ENCODE results near the gene PDE4D.

PDE4D gene

DNA sequence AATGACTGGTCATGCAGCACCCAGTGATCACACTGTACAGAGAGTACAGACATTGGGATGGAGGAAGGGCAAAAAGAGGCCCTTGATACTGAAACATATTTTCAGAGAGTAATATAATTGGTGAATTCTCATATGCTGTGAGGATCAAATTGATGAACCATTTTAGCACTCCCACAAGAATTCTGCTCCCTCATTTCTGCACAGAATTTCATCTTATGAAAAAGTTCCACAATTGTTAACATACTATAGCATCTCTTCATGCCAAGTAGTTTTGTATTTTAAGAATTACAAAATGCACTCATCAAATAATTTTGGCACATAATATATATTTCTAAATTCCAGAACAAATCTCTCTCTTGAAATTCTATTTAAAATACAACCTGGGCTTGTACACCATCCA lies 351.2 kb downstream of the PDE4D start:
- DNase-seq, result no peak

DNA sequence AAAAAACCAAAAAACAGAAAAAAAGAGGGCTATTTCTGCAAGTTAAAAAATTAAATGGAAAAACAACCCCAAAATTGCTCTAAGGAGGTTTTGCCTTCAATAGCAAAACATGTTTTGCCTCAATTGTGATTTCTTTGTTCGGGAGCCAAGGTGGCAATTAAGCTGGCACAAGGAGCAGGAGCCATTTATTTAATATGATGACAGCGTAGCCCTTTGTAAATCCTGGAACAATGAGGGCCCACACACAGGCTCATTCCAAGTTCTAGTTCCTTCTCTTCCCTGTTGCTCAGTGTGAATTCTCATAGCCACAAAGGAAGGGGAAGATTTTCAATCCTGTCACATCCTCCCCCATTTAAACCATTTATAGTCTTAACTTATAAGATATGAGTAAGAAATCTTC lies 353.2 kb downstream of the PDE4D start:
- no peak for DNase-seq

DNA sequence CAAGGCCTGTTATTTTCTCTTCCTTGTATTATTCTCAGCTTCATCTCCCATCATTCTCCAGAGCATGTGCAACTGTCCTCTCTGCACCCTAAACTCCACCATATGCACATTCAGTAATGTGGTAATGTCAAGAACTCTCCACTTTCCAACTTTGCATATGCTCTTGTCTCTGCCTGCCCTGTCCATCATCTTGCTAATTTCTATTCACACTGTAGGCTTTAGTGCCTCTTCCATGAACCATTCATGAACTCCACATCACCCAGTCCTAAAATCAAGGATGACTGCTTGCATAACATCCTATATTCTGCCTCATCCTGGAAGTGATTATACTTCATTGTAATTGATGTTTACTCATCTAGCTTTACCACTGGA lies 354.8 kb downstream of the PDE4D start:
- DNase-seq, result no peak

GRCh38 chr5:59537961-59538749 lies 355.4 kb downstream of the PDE4D start:
- no peak for DNase-seq

DNA sequence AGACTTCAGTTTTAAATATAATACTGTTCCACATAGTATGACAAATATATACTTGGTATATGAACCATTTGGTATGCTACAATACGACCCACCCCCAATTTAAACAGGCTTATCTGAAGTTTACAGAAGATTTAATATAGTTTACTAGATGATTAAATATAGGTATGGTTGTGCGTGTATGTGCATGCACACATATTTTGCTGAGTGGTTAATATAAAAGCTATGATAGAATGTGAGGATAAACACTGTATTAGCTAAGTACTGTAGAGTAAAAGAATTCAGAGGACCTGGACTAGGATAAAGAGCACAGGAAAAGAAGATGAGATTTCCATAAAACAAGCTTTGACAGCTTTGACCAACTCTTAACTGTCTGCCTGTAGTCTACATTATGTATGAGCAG lies 356.7 kb downstream of the PDE4D start:
- no peak for DNase-seq

- no peak for DNase-seq
These were observed 358.0 kb downstream of the PDE4D start for GRCh38 chr5:59535561-59535960.

- DNase-seq, result no peak
These were observed 359.8 kb downstream of the PDE4D start for GRCh38 chr5:59533730-59534108.

- DNase-seq, result no peak
These were observed 360.4 kb downstream of the PDE4D start for GRCh38 chr5:59532979-59533729.

- no peak for DNase-seq
These were observed 364.3 kb downstream of the PDE4D start for GRCh38 chr5:59529239-59529638.

- DNase-seq, result no peak
These were observed 365.2 kb downstream of the PDE4D start for GRCh38 chr5:59528202-59528862.

GRCh38 chr5:59525957-59526356 lies 367.6 kb downstream of the PDE4D start:
- DNase-seq, result no peak

DNA sequence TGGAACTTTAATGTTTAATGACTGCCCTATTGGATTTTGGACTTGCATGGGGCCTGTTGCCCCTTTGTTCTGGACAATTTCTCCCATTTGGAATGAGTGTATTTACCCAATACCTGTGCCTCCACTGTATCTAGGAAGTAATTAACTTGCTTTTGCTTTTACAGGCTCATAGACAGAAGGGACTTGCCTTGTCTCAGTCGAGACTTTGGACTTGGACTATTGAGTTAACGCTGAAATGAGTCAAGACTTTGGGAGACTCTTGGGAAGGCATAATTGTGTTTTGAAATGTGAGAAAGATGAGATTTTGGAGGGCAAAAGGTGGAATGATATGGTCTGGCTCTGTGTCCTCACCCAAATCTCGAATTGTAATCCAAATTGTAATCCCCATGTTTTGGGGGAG lies 368.2 kb downstream of the PDE4D start:
- no peak for DNase-seq

- DNase-seq, result no peak
These were observed 371.2 kb downstream of the PDE4D start for GRCh38 chr5:59522201-59522831.

- no peak for DNase-seq
These were observed 372.1 kb downstream of the PDE4D start for GRCh38 chr5:59521476-59521875.

- DNase-seq, result no peak
These were observed 374.2 kb downstream of the PDE4D start for GRCh38 chr5:59519338-59519737.

DNA sequence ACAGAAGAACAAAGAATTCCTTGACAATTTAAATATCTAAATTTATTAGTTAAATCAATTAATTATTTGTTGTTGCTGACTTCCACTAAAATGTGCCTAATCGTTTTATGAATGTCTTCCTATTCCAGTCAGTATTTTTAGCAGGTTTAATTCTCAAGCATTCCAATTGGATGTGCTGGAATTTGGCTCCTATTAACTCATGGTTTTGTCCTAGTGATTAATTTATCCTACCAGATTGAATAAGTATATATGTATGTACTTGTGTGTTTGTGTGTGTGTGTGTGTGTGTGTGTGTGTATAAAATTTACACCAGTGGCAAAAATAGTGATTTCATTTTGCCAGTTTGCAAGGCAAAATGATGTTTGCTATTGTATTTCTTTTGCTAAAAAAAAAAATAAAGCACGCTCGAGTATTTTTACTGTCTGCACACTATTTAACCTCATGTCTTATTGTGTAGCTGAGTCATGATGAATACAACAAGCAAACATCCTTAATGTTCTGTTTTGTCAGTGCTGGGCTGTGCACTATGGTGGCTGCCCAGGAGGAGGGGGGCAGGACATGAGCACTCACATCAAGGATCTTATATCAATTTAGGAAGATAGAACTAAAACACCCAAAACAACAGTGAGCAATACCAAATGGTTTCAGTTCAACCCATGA lies 375.5 kb downstream of the PDE4D start:
- DNase-seq, result no peak

GRCh38 chr5:59516161-59516560 lies 377.4 kb downstream of the PDE4D start:
- DNase-seq, result no peak

DNA sequence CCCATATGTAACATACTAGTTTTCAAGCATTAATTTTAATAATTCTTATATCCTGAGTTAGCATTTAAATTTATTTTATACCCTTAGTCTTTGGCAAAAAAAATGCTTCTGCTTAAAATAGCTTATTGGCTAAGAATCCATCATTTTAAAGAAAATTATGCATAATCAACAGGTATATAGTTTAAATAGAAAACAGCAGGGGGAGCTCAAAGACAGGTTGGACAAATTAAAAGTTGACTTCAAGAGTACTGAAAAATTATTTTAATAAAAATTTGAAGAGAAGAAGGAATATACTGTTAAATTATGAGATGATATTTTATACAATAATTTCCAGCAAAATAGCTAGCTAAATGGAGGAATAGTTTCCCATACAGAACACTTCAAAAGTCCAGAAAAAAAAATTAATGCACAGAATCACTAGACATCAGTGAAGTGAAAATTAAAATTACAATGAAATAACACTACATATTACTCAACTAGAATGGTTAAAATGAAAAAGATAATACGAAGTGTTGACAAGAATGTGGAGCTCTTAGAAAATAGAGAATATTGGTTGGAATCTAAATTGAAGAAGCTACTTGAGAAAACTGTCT lies 387.1 kb downstream of the PDE4D start:
- no peak for DNase-seq

DNA sequence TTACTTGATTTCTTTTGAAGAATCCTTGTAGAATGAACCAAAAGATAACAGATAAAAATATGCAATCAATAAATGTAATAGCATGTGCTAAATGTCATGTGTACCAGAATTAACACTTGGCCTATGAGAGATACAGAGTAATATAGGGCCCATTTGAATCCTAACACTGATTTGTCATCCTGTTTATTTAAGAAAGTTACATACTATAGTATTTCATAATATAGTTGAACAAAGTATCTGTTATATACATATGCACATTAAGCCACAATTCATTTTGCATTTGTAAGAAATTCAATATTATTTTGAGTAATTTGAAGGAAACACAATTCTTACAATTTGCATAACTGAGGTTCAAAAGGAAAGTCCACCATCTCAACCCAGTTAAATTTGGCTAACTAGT lies 389.5 kb downstream of the PDE4D start:
- DNase-seq, result no peak

- no peak for DNase-seq
These were observed 390.3 kb downstream of the PDE4D start for GRCh38 chr5:59503220-59503619.

GRCh38 chr5:59501316-59501715 lies 392.2 kb downstream of the PDE4D start:
- no peak for DNase-seq

DNA sequence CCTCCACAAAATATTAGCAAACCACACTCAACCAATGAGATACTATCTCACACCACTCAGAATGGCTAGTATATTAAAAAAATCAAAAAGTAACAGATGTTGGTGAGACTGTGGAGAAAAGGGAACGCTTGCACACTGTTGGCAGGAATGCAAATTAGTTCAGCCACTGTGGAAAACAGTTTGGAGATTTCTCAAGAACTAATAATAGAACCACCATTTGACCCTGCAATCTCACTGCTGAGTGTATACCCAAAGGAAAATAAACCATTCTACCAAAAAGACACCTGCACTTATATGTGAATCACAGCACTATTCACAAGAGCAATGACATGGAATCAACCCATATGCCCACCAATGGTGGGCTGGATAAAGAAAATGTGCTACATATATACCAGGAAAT lies 393.5 kb downstream of the PDE4D start:
- no peak for DNase-seq

DNA sequence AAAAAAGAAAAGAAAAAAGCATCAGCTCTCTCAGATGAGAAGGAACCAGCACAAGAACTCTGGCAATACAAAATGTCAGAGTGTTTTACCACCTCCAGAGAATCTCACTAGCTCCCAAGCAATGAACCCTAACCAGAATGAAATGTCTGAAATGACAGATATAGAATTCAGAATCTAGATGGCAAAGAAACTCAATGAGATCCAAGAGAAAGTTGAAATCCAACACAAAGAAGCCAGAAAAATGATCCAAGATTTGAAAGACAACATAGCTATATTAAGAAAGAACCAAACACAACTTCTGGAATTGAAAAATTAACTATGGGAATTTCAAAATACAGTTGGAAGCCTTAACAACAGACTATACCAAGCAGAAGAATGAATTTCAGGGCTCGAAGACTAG lies 396.3 kb downstream of the PDE4D start:
- DNase-seq, result no peak

All from effector CD4-positive, alpha-beta T cell (primary cell).